Brain microvascular endothelial cell (primary cell): ENCODE results near the gene CDH13.
A peak's percentile ranks its signal among the peaks of the same experiment; 100 is the strongest.

Experiments used
- DNase-seq: peaks from one replicate; pipeline ENCODE4 v3.0.0-alpha.2; 2020
- H3K27ac ChIP-seq: fragments of 250-450 bp; sonication (Bioruptor Pico); 2 replicates; pipeline ENCODE4 v1.5.1; 2020; ENCODE audit warnings: mild to moderate bottlenecking, moderate library complexity
- H3K27me3 ChIP-seq: fragments of 250-450 bp; sonication (Bioruptor Pico); replicated peaks from 2 replicates; pipeline ENCODE4 v1.5.1; 2020; ENCODE audit warnings: mild to moderate bottlenecking
- H3K36me3 ChIP-seq: fragments of 250-450 bp; sonication (Bioruptor Pico); replicated peaks from 2 replicates; pipeline ENCODE4 v1.5.1; 2020; ENCODE audit warnings: mild to moderate bottlenecking
- H3K4me3 ChIP-seq: 2 replicates; pipeline ENCODE4 v1.5.1; 2011; ENCODE audit warnings: low read depth, mild to moderate bottlenecking, control low read depth, low read length, moderate library complexity
- in situ Hi-C: cut with HindIII; loops from 2 replicates; pipeline ENCODE4 v1.10.0; 2017; ENCODE audit warnings: low sequenced_read_pairs, low pct_ligation_motif_present
- TF ChIP-seq, protein P1 (sequence below): IDR thresholded peaks from 2 replicates; pipeline ENCODE4 v1.5.1; 2011; ENCODE audit warnings: low read depth, mild to moderate bottlenecking, moderate library complexity, low read length, control low read depth, inconsistent platforms; ENCODE audit errors: missing control alignments

CDH13 gene

DNA sequence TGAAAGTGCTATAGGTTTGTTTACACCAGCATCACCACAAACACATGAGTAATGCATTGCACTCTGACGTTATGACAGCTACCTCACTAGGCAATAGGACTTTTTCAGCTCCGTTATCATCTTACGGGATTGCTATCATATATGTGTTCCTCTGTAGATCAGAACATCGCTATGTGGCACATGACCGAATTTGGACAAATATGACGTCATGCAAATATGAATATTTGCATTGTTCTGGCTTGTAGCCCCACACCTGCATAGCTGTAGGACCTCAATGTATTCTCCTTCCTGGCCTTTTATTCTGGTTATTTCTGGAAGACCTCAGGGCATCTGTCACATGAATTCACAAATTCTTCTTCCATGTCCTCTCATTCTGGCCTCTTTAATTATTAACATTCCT, 393.2 kb downstream of the CDH13 start:
- TF ChIP-seq, protein P1, sequence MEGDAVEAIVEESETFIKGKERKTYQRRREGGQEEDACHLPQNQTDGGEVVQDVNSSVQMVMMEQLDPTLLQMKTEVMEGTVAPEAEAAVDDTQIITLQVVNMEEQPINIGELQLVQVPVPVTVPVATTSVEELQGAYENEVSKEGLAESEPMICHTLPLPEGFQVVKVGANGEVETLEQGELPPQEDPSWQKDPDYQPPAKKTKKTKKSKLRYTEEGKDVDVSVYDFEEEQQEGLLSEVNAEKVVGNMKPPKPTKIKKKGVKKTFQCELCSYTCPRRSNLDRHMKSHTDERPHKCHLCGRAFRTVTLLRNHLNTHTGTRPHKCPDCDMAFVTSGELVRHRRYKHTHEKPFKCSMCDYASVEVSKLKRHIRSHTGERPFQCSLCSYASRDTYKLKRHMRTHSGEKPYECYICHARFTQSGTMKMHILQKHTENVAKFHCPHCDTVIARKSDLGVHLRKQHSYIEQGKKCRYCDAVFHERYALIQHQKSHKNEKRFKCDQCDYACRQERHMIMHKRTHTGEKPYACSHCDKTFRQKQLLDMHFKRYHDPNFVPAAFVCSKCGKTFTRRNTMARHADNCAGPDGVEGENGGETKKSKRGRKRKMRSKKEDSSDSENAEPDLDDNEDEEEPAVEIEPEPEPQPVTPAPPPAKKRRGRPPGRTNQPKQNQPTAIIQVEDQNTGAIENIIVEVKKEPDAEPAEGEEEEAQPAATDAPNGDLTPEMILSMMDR, result no peak
- Histone ChIP-seq H3K36me3 (no peaks in the 10 kb centered on the region), H3K4me3 (no peak overlapping the region), H3K27me3 (no peaks in the 10 kb centered on the region), H3K27ac (no peak overlapping the region)
- in situ Hi-C loops, result no loop called here
- DNase-seq, result no peak

DNA sequence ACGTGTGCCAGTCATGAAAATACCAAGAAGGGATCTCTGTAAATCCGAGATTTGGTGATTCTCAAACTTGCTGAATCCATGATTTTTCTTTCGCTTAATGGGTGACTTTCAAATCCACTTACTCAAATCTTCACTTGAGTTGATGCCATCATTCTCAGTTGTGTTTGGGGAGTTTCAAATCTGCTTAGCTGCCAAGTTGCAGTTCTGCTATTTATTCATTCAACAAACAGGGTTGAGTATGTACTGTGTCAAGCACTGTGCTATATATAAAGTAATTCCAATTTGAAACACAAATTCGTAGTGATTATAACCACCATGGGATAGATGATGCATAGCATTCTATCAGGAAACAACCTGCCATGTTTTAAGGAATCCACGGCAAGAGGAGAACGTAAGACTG, 394.3 kb downstream of the CDH13 start:
- Histone ChIP-seq H3K36me3 (no peaks in the 10 kb centered on the region), H3K4me3 (no peak overlapping the region), H3K27ac (no peak overlapping the region), H3K27me3 (no peaks in the 10 kb centered on the region)
- DNase-seq, result no peak
- TF ChIP-seq, protein P1, result no peak
- in situ Hi-C loops, result no loop called here

DNA sequence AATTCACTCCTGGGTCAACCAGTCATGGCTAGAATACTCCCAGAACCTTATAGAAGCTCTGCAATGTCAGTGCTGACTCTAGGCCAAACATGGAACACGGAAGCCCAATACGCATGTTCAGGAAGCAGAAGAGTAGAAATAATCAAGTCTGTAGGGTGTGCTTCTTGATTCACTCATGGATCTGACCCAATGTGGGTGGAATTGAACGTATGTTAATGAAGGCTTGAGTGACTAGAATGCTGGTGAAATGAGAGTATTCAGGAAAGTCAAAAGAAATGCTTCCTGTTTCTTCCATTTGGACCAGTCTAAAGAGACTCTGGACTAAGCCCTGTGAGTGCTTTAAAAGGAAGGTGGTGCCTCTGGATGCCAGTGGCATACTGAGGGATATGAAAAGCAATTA, 395.0 kb downstream of the CDH13 start:
- TF ChIP-seq, protein P1, result no peak
- no peak overlapping the region for H3K4me3 ChIP-seq
- no peak overlapping the region for H3K27ac ChIP-seq
- no peaks in the 10 kb centered on the region for H3K36me3 ChIP-seq
- no peaks in the 10 kb centered on the region for H3K27me3 ChIP-seq
- in situ Hi-C loops, result no loop called here
- no peak for DNase-seq

DNA sequence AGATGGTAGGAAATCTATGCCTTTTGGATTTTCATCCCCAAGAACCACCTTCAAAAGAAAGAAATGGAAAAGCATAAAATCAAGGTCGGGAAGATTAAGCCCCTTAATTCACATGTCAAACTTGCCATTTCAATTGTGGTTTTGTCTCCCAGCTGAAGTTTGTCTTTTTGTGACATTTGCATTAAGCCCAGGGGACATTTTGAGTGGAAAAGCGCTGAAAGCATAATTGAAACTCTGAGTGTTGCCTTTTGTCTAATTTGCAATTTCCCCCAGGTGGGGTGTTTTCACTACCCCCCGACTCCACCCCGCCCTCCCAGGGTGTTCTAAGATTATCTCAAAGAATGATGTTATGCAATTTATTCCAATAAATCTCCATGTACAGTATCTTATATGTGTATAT, 396.2 kb downstream of the CDH13 start:
- in situ Hi-C loops, result no loop called here
- Histone ChIP-seq H3K27ac (peak overlapping the region; percentile 46), H3K36me3 (no peaks in the 10 kb centered on the region), H3K4me3 (no peak overlapping the region), H3K27me3 (no peaks in the 10 kb centered on the region)
- TF ChIP-seq, protein P1, result no peak
- DNase-seq, result no peak

DNA sequence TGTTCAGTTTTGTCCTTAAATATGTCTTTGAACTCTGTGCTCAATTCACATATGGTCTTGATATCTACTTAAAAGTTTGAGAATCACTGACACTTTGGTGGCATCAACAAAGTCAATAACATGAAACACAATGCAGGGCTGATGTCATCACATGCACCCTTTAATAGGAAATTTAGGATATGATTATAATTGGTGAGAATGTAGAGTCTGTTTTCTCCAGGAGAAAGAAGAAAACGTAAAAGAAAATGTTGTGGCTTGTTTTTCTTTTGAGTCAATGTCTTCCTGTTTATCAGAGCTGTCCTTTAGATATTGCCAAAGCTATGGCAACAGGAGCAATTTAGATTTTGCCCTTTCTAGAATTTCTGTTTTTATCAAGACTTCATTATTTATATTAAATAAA, 396.9 kb downstream of the CDH13 start:
- no peaks in the 10 kb centered on the region for H3K36me3 ChIP-seq
- H3K27ac ChIP-seq, result peak overlapping the region; percentile 59
- TF ChIP-seq, protein P1, result no peak
- DNase-seq, result no peak
- H3K4me3 ChIP-seq, result no peak overlapping the region
- H3K27me3 ChIP-seq, result no peaks in the 10 kb centered on the region
- in situ Hi-C loops, result no loop called here

DNA sequence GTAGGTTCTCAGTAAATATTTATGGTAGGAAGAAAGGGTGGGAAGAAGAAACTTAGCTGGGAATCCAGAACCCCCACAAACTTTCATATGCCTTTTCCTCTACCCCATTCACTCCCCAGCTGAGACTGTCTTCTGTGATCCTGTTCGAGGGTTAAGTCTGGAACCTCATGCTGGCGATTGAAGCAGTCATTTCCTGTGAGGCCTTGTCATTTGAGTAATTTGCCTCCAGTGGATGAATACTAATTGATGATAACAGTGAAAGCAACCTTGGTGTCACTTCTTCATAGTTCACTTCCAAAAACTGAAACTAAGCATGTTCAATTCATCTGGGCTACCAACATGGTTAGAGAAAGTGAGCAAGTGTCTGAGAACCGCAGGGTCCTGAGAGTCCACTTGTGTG, 401.2 kb downstream of the CDH13 start:
- no peak for DNase-seq
- Histone ChIP-seq H3K36me3 (no peaks in the 10 kb centered on the region), H3K27me3 (no peaks in the 10 kb centered on the region), H3K4me3 (no peak overlapping the region), H3K27ac (no peak overlapping the region)
- TF ChIP-seq, protein P1, result no peak
- in situ Hi-C loops, result no loop called here
